Right atrium auricular region (tissue), 2 donors: ENCODE data around the gene FBXL17. TPM values are rescaled to one million over a fixed set of nuclear protein-coding genes. Genes with fewer than 3 reads are reported as not detected.

ENCODE experiments used
- DNase-seq: peaks from one replicate; pipeline ENCODE4 v3.0.0-alpha.2; 2019; ENCODE audit warnings: low spot score
- H3K27ac ChIP-seq, 2 donors: fragments of 200-600 bp; sonication (generic); 1 replicate in 1 of 2; 2 replicates in 1 of 2; pipeline ENCODE4 v1.5.1; 2016 to 2019
- H3K27me3 ChIP-seq, 2 donors: fragments of 200-600 bp; sonication (generic); one replicate each; pipeline versions ENCODE4 v1.5.1 to v1.6.0; 2017 to 2019
- H3K36me3 ChIP-seq: fragments of 200-600 bp; sonication (generic); one replicate; pipeline ENCODE4 v1.5.1; 2016
- H3K4me1 ChIP-seq, 2 donors: fragments of 200-600 bp; sonication (generic); one replicate each; pipeline versions ENCODE4 v1.5.1 to v1.6.0; 2017 to 2019
- H3K4me3 ChIP-seq, 2 donors: fragments of 200-600 bp; sonication (generic); 1 replicate in 1 of 2; 2 replicates in 1 of 2; pipeline ENCODE4 v1.5.1; 2017 to 2019; ENCODE audit warnings: mild to moderate bottlenecking in 1 of 2, moderate library complexity in 1 of 2
- H3K9me3 ChIP-seq, 2 donors: fragments of 200-600 bp; sonication (generic); one replicate each; pipeline ENCODE4 v1.5.1; 2019
- CTCF ChIP-seq, 2 donors: fragments of 200-600 bp; sonication (generic); IDR thresholded peaks; one replicate each; pipeline ENCODE4 v1.5.1; 2019; ENCODE audit warnings: antibody characterized with exemption in 2 of 2
- total RNA-seq, 2 donors: library from RNA; depleted of rRNA; stranded (reverse); fragments of >200 nt; gene quantifications; one replicate each; pipeline ENCODE4 v1.1.0, GENCODE V29; 2016

Gene FBXL17
- total RNA-seq, 2 donors from 2014 or later = 16.1 to 31.7 TPM

GRCh38 chr5:107977550-107978071, 404.3 kb downstream of the FBXL17 start:
- no peak for TF ChIP-seq CTCF (IDR thresholded peaks at IDR 0.05)
- H3K4me3 ChIP-seq = no peak overlapping the region
- H3K9me3 ChIP-seq = no peaks in the 10 kb centered on the region
- H3K27me3 ChIP-seq = no peaks in the 10 kb centered on the region
- H3K27ac ChIP-seq = no peak overlapping the region
- DNase-seq = no peak
- no peaks in the 10 kb centered on the region for H3K4me1 ChIP-seq
- no peaks in the 10 kb centered on the region for H3K36me3 ChIP-seq

- Histone ChIP-seq H3K4me1 (no peaks in the 10 kb centered on the region), H3K4me3 (no peak overlapping the region), H3K9me3 (no peaks in the 10 kb centered on the region), H3K27me3 (no peaks in the 10 kb centered on the region), H3K36me3 (no peaks in the 10 kb centered on the region), H3K27ac (no peak overlapping the region)
- no peak for TF ChIP-seq CTCF (IDR thresholded peaks at IDR 0.05)
- no peak for DNase-seq
These were observed 406.3 kb downstream of the FBXL17 start for GRCh38 chr5:107975568-107975967.

- no peak for TF ChIP-seq CTCF (IDR thresholded peaks at IDR 0.05)
- no peaks in the 10 kb centered on the region for H3K9me3 ChIP-seq
- no peak overlapping the region for H3K27ac ChIP-seq
These were observed 410.1 kb downstream of the FBXL17 start for GRCh38 chr5:107971846-107972245.

GRCh38 chr5:107969847-107970246, 412.1 kb downstream of the FBXL17 start:
- H3K4me1 ChIP-seq = peaks cover 0 to 7% of the 10 kb centered on the region in 2 donors
- TF ChIP-seq CTCF (IDR thresholded peaks at IDR 0.05) = no peak

More at GRCh38 chr5:107971846-107972245, 410.1 kb downstream of the FBXL17 start:
- Histone ChIP-seq H3K27me3 (no peaks in the 10 kb centered on the region), H3K4me1 (peaks cover 0 to 7% of the 10 kb centered on the region in 2 donors), H3K4me3 (no peak overlapping the region), H3K36me3 (no peaks in the 10 kb centered on the region)
- DNase-seq = no peak

GRCh38 chr5:107968998-107969397, 412.9 kb downstream of the FBXL17 start:
- no peak for TF ChIP-seq CTCF (IDR thresholded peaks at IDR 0.05)
- H3K4me3 ChIP-seq = no peak overlapping the region
- no peaks in the 10 kb centered on the region for H3K27me3 ChIP-seq
- no peak overlapping the region for H3K27ac ChIP-seq
- H3K36me3 ChIP-seq = no peaks in the 10 kb centered on the region
- no peaks in the 10 kb centered on the region for H3K9me3 ChIP-seq
- DNase-seq = no peak
- H3K4me1 ChIP-seq = peaks cover 0 to 7% of the 10 kb centered on the region in 2 donors

More at GRCh38 chr5:107969847-107970246, 412.1 kb downstream of the FBXL17 start:
- Histone ChIP-seq H3K27ac (no peak overlapping the region), H3K4me3 (no peak overlapping the region), H3K9me3 (no peaks in the 10 kb centered on the region), H3K36me3 (no peaks in the 10 kb centered on the region), H3K27me3 (no peaks in the 10 kb centered on the region)
- DNase-seq = no peak

- no peak for DNase-seq
- Histone ChIP-seq H3K27ac (no peak overlapping the region), H3K9me3 (no peaks in the 10 kb centered on the region), H3K4me1 (peaks cover 0 to 7% of the 10 kb centered on the region in 2 donors), H3K27me3 (no peaks in the 10 kb centered on the region), H3K36me3 (no peaks in the 10 kb centered on the region), H3K4me3 (no peak overlapping the region)
- TF ChIP-seq CTCF (IDR thresholded peaks at IDR 0.05) = no peak
These were observed 413.5 kb downstream of the FBXL17 start for GRCh38 chr5:107968406-107968843.
